HepG2 (cell line): Measurements from ENCODE around the gene PMEPA1. TPM values are rescaled to one million over a fixed set of nuclear protein-coding genes. Genes with fewer than 3 reads are reported as not detected.

Experiments used
- ATAC-seq: fragments of 200-7000 bp; cut with Tn5 transposase; 3 replicates; pipeline ENCODE4 v1.9.1; 2020; ENCODE audit warnings: mild to moderate bottlenecking, moderate library complexity
- BruUV-seq: library from RNA; stranded (reverse); fragments of 400-500 nt; replicated peaks from 2 replicates; lab custom pipeline; 2021; lab: Mats Ljungman, UMichigan
- CTCF ChIA-PET: fragments of 300-600 bp; formaldehyde crosslinking; extraction: SDS; loops from one replicate; lab custom pipeline; 2021; ENCODE audit warnings: low total read pairs, inconsistent platforms, low intra/inter-chr PET ratio; lab: Yijun Ruan, JAX
- POLR2A ChIA-PET: fragments of 350-600 bp; sonication (Branson Sonifier 250); formaldehyde crosslinking; loops from one replicate; lab custom pipeline; 2020; ENCODE audit warnings: antibody characterized with exemption, inconsistent platforms; lab: Yijun Ruan, JAX
- DNase-seq: peaks from one replicate; pipeline ENCODE4 v3.0.0-alpha.2; 2015; ENCODE audit warnings: low spot score
- FAIRE-seq: peaks from 3 replicates; lab custom pipeline; 2011; peaks lifted over from hg19 to GRCh38; lab: Jason Lieb, UNC
- H2AFZ ChIP-seq: one replicate; pipeline ENCODE4 v1.6.1; 2011; ENCODE audit warnings: low read length, inconsistent platforms
- H3K27ac ChIP-seq: fragments of 300-600 bp; 3 replicates; pipeline ENCODE4 v1.8.0; 2011; ENCODE audit warnings: mixed run types, mild to moderate bottlenecking, mixed read lengths, low read length, inconsistent platforms; ENCODE audit not compliant: insufficient read depth; ENCODE audit errors: extremely low read length
- H3K27me3 ChIP-seq, 2 experiments: fragments of 200-600 bp in 1 of 2; 2 replicates in 1 of 2; 3 replicates in 1 of 2; pipeline versions ENCODE4 v1.6.0 to v1.8.0; 2011; ENCODE audit warnings: low read length in 2 of 2, mild to moderate bottlenecking in 2 of 2, moderate library complexity in 2 of 2, inconsistent platforms in 1 of 2; ENCODE audit not compliant: insufficient read depth in 2 of 2, control insufficient read depth in 1 of 2
- H3K36me3 ChIP-seq, 2 experiments: fragments of 200-600 bp in 1 of 2; replicated peaks in 1 of 2; 2 replicates in 1 of 2; 3 replicates in 1 of 2; pipeline versions ENCODE4 v1.5.1 to v1.8.0; 2011; ENCODE audit warnings: low read length in 2 of 2, inconsistent platforms in 1 of 2; ENCODE audit not compliant: insufficient read depth in 2 of 2, control insufficient read depth in 1 of 2
- H3K4me1 ChIP-seq: 2 replicates; pipeline ENCODE4 v1.5.1; 2012; ENCODE audit warnings: low read length, inconsistent platforms; ENCODE audit not compliant: insufficient read depth
- H3K4me2 ChIP-seq: 2 replicates; pipeline ENCODE4 v1.6.0; 2011; ENCODE audit warnings: low read depth, low read length, inconsistent platforms
- H3K4me3 ChIP-seq, 3 experiments: fragments of 200-600 bp in 1 of 3; sonication (generic), shearing (Covaris generic) in 1 of 3; replicated peaks in 1 of 3; 2 replicates each; pipeline ENCODE4 v1.5.1; 2011 to 2016; ENCODE audit warnings: low read length in 3 of 3, inconsistent platforms in 2 of 3, low read depth in 2 of 3, mild to moderate bottlenecking in 2 of 3, control low read depth in 1 of 3, mixed read lengths in 1 of 3; ENCODE audit not compliant: insufficient read depth in 1 of 3
- H3K79me2 ChIP-seq: one replicate; pipeline ENCODE4 v1.6.1; 2011; ENCODE audit warnings: low read length, inconsistent platforms; ENCODE audit not compliant: insufficient read depth
- H3K9ac ChIP-seq: 2 replicates; pipeline ENCODE4 v1.6.0; 2011; ENCODE audit warnings: mild to moderate bottlenecking, low read depth, low read length, inconsistent platforms; ENCODE audit not compliant: insufficient read depth
- H3K9me3 ChIP-seq: 2 replicates; pipeline ENCODE4 v1.5.1; 2012; ENCODE audit warnings: mild to moderate bottlenecking, low read length
- H4K20me1 ChIP-seq: 2 replicates; pipeline ENCODE4 v1.6.0; 2011; ENCODE audit warnings: inconsistent platforms, mild to moderate bottlenecking, low read length, moderate library complexity; ENCODE audit not compliant: insufficient read depth
- ARNTL ChIP-seq: sonication (generic); formaldehyde crosslinking; IDR thresholded peaks from 2 replicates; pipeline ENCODE4 v1.4.0; 2020; ENCODE audit warnings: mild to moderate bottlenecking, missing genetic modification reagents
- EZH2 ChIP-seq: conservative IDR thresholded peaks from 2 replicates; pipeline ENCODE4 v1.6.1; 2012; ENCODE audit warnings: mild to moderate bottlenecking, low read depth, low read length, moderate library complexity
- JUN ChIP-seq: sonication (generic); formaldehyde crosslinking; IDR thresholded peaks from 2 replicates; pipeline ENCODE4 v1.4.0; 2020; ENCODE audit warnings: mild to moderate bottlenecking, missing genetic modification reagents
- KLF16 ChIP-seq, 2 experiments: sonication (generic) in 1 of 2; formaldehyde crosslinking in 1 of 2; IDR thresholded peaks; 2 replicates each; pipeline versions ENCODE4 v1.6.1 to v1.8.0; 2016 to 2023; ENCODE audit warnings: missing genetic modification reagents in 2 of 2, missing compliant biosample characterization in 1 of 2
- NCOA5 ChIP-seq: sonication (generic); formaldehyde crosslinking; IDR thresholded peaks from 2 replicates; pipeline ENCODE4 v1.4.0; 2020; ENCODE audit warnings: missing genetic modification reagents
- PCBP1 ChIP-seq: fragments of 200-400 bp; formaldehyde crosslinking; IDR thresholded peaks from 2 replicates; pipeline ENCODE4 v1.6.1; 2017; ENCODE audit warnings: mild to moderate bottlenecking, low read depth, low read length, borderline replicate concordance
- XRCC5 ChIP-seq: fragments of 200-400 bp; formaldehyde crosslinking; optimal IDR thresholded peaks from 2 replicates; pipeline ENCODE3; 2017; ENCODE audit warnings: mild to moderate bottlenecking, low read length
- ZBTB8A ChIP-seq: sonication (generic); formaldehyde crosslinking; IDR thresholded peaks from 2 replicates; pipeline ENCODE4 v1.4.0; 2020; ENCODE audit warnings: mild to moderate bottlenecking, low read depth, missing genetic modification reagents, borderline replicate concordance
- ZMYM4 ChIP-seq: sonication (generic); formaldehyde crosslinking; IDR thresholded peaks from 2 replicates; pipeline ENCODE4 v1.8.1; 2023; ENCODE audit warnings: mild to moderate bottlenecking, missing genetic modification reagents
- ZNF224 ChIP-seq: sonication (generic); formaldehyde crosslinking; IDR thresholded peaks from 2 replicates; pipeline ENCODE4 v1.5.0; 2020; ENCODE audit warnings: mild to moderate bottlenecking, missing genetic modification reagents
- ZNF382 ChIP-seq: sonication (generic); formaldehyde crosslinking; IDR thresholded peaks from 2 replicates; pipeline ENCODE4 v1.5.0; 2020; ENCODE audit warnings: missing genetic modification reagents, mild to moderate bottlenecking, borderline replicate concordance
- ZNF501 ChIP-seq: sonication (generic); formaldehyde crosslinking; IDR thresholded peaks from 2 replicates; pipeline ENCODE4 v1.5.1; 2020; ENCODE audit warnings: mild to moderate bottlenecking, moderate library complexity, missing genetic modification reagents
- ZNF614 ChIP-seq: IDR thresholded peaks from 2 replicates; pipeline ENCODE4 v1.6.1; 2018; ENCODE audit warnings: missing biosample characterization, missing genetic modification reagents, inconsistent platforms, borderline replicate concordance
- ZSCAN20 ChIP-seq: sonication (generic); formaldehyde crosslinking; IDR thresholded peaks from 2 replicates; pipeline ENCODE4 v1.4.0; 2020; ENCODE audit warnings: missing genetic modification reagents, mild to moderate bottlenecking, borderline replicate concordance
- ZZZ3 ChIP-seq: sonication (generic); formaldehyde crosslinking; IDR thresholded peaks from 2 replicates; pipeline ENCODE4 v1.4.0; 2020; ENCODE audit warnings: missing genetic modification reagents, mild to moderate bottlenecking, borderline replicate concordance
- WGBS: methylation state at CpG from one replicate; pipeline ENCODE4 v1.1.6; 2017; ENCODE audit warnings: low lambda C conversion rate; 5-methylcytosine and 5-hydroxymethylcytosine counted together
- in situ Hi-C: cut with HindIII; loops from 2 replicates; pipeline ENCODE4 v1.10.0; 2017; ENCODE audit warnings: low pct_unique_long_range_greater_than_20kb; ENCODE audit not compliant: extremely low pct_ligation_motif_present
- intact Hi-C: fragments of 100-400 bp; cut with micrococcal nuclease; formaldehyde crosslinking; loops from one replicate; pipeline ENCODE4 v1.10.0; 2022; ENCODE audit not compliant: unreplicated experiment
- polyA plus RNA-seq, 8 experiments: library from polyadenylated mRNA; depleted of rRNA in 3 of 8; stranded (reverse) in 7 of 8; unstranded in 1 of 8; fragments of >200 nt; fragmentation: Illumina TruSeq in 4 of 8; extraction: Trizol in 4 of 8; gene quantifications; 2 replicates each; pipeline versions ENCODE4 v1.2.1 to v1.2.3, GENCODE V29; 2011 to 2016; ENCODE audit warnings: low read depth in 4 of 8, missing spikeins in 1 of 8, mixed read lengths in 1 of 8; ENCODE audit not compliant: insufficient read depth in 1 of 8
- total RNA-seq, 5 experiments: library from RNA; depleted of rRNA; stranded (reverse); fragments of >200 nt; fragmentation: Illumina TruSeq; extraction: Trizol; gene quantifications; 2 replicates each; pipeline ENCODE4 v1.2.3, GENCODE V29; 2016; ENCODE audit warnings: low read depth in 1 of 5
- TF ChIP-seq, protein P1 (sequence below): sonication (generic); formaldehyde crosslinking; IDR thresholded peaks from 2 replicates; pipeline ENCODE4 v1.5.0; 2020; ENCODE audit warnings: missing genetic modification reagents
- TF ChIP-seq, protein P2 (sequence below): sonication (generic); formaldehyde crosslinking; IDR thresholded peaks from 2 replicates; pipeline ENCODE4 v1.4.0; 2020; ENCODE audit warnings: missing genetic modification reagents, borderline replicate concordance

PMEPA1 gene
- total and polyA plus RNA-seq, 2 of the 13 experiments (the other 11 are each of a cell fraction or from before 2014, with no cell fraction given): not detected

DNA sequence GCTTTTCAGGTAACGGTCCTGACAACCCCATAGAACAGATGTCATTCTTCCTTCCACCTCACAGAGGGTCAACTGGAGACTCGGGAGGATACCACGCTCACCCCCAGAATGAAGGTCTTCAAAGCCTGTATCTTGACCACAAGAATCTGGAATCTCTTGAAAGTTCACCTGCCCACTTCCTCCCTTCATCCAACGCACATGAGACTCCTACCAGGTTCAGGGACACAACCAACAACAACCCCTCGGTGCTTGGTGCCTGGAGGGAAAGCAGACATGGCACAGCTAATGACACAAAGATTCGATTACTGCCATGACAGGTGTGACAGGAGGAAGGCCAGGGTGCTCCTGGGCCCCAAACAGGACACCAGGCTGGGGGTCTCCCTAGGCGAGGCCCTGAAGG, 8.2 kb downstream of the PMEPA1 start:
- ATAC-seq: no peak
- no TSS peak for BruUV-seq
- WGBS: 0% methylated on average over 7 of the region's 7 CpGs
- intact Hi-C loops: no loop called here
- no peaks in the 10 kb centered on the region for H3K4me1 ChIP-seq
- no peak overlapping the region for H3K4me3 ChIP-seq
- H4K20me1 ChIP-seq: no peaks in the 10 kb centered on the region; the same call in 1 of the 2 replicates
- no peaks in the 10 kb centered on the region for H3K9me3 ChIP-seq
- in situ Hi-C loops: no loop called here
- CTCF ChIA-PET: no interaction called here
- no peaks in the 10 kb centered on the region for H3K36me3 ChIP-seq
- TF ChIP-seq EZH2 (no peak), KLF16 (CRISPR knock-in tag; IDR thresholded peaks at IDR 0.05) (no peak), ZMYM4 (no peak)
- H3K27ac ChIP-seq: no peak overlapping the region
- FAIRE-seq: no peak
- no peaks in the 10 kb centered on the region for H3K79me2 ChIP-seq
- no peak overlapping the region for H3K9ac ChIP-seq
- H3K4me2 ChIP-seq: no peak overlapping the region
- H2AFZ ChIP-seq: no peak overlapping the region
- POLR2A ChIA-PET: no interaction called here
- DNase-seq: no peak
- H3K27me3 ChIP-seq: peaks cover 16 to 93% of the 10 kb centered on the region in 2 experiments

DNA sequence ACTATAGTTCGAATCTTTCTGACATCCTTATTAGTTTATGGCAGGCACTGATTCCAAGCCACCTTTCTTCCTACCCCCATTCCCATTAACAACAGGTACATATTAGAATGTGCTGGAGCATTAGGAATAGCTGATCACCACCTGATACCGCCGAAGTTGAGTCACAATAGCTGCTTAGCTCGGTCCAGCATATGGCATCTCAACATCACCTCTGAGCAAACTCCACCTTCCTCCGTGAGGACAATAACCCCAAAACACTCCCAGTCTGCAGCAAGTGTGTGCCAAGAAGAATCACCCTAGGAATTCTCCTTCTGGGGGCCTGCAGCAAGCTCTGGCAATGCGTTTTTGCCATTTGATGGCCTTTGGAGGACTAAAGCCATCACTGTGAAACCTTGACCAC, 8.7 kb downstream of the PMEPA1 start:
- Histone ChIP-seq H3K4me2 (no peak overlapping the region), H3K4me1 (no peaks in the 10 kb centered on the region), H3K9me3 (no peaks in the 10 kb centered on the region), H3K27me3 (peaks cover 18 to 93% of the 10 kb centered on the region in 2 experiments), H3K36me3 (no peaks in the 10 kb centered on the region), H3K9ac (no peak overlapping the region), H3K27ac (no peak overlapping the region), H3K79me2 (no peaks in the 10 kb centered on the region), H2AFZ (no peak overlapping the region), H4K20me1 (no peaks in the 10 kb centered on the region; the same call in 1 of the 2 replicates), H3K4me3 (no peak overlapping the region)
- no peak for TF ChIP-seq ZNF382 (CRISPR knock-in tag)
- no peak for TF ChIP-seq ZBTB8A (CRISPR knock-in tag)
- no peak for TF ChIP-seq XRCC5
- no peak for TF ChIP-seq ZNF501
- TF ChIP-seq ZNF224 (CRISPR knock-in tag): no peak
- TF ChIP-seq, protein P1, sequence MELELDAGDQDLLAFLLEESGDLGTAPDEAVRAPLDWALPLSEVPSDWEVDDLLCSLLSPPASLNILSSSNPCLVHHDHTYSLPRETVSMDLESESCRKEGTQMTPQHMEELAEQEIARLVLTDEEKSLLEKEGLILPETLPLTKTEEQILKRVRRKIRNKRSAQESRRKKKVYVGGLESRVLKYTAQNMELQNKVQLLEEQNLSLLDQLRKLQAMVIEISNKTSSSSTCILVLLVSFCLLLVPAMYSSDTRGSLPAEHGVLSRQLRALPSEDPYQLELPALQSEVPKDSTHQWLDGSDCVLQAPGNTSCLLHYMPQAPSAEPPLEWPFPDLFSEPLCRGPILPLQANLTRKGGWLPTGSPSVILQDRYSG (CRISPR knock-in tag): no peak
- TF ChIP-seq PCBP1: no peak
- TF ChIP-seq, protein P2, sequence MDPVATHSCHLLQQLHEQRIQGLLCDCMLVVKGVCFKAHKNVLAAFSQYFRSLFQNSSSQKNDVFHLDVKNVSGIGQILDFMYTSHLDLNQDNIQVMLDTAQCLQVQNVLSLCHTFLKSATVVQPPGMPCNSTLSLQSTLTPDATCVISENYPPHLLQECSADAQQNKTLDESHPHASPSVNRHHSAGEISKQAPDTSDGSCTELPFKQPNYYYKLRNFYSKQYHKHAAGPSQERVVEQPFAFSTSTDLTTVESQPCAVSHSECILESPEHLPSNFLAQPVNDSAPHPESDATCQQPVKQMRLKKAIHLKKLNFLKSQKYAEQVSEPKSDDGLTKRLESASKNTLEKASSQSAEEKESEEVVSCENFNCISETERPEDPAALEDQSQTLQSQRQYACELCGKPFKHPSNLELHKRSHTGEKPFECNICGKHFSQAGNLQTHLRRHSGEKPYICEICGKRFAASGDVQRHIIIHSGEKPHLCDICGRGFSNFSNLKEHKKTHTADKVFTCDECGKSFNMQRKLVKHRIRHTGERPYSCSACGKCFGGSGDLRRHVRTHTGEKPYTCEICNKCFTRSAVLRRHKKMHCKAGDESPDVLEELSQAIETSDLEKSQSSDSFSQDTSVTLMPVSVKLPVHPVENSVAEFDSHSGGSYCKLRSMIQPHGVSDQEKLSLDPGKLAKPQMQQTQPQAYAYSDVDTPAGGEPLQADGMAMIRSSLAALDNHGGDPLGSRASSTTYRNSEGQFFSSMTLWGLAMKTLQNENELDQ (CRISPR knock-in tag): no peak
- no peak for TF ChIP-seq NCOA5
- no peak for TF ChIP-seq ZZZ3 (CRISPR knock-in tag)
- TF ChIP-seq ZNF614 (CRISPR knock-in tag): no peak
- TF ChIP-seq ZSCAN20: no peak
- no peak for TF ChIP-seq ARNTL (CRISPR knock-in tag)
- no peak for TF ChIP-seq JUN (CRISPR knock-in tag)
- BruUV-seq: no TSS peak
- DNase-seq: no peak
- in situ Hi-C loops (no loop called here), intact Hi-C loops (no loop called here)
- ChIA-PET CTCF (no interaction called here), POLR2A (no interaction called here)
- no peak for ATAC-seq
- FAIRE-seq: no peak
- 5% methylated on average over 6 of the region's 6 CpGs for WGBS
